Body of pancreas (tissue), 4 donors: Measurements from ENCODE around the gene AADACL4. TPM values are rescaled to one million over a fixed set of nuclear protein-coding genes. Genes with fewer than 3 reads are reported as not detected.
A peak's percentile ranks its signal among the peaks of the same experiment; 100 is the strongest.

Experiments used
- ATAC-seq: fragments of 150-250 bp; one replicate; pipeline ENCODE4 v1.9.1; 2016
- DNase-seq, 4 donors: peaks; one replicate each; pipeline ENCODE4 v3.0.0-alpha.2; 2019
- H3K27ac ChIP-seq, 4 donors: fragments of 200-600 bp; sonication (generic); 1 replicate in 3 of 4; 2 replicates in 1 of 4; pipeline versions ENCODE4 v1.5.1 to v1.6.1; 2016 to 2019; ENCODE audit warnings: mild to moderate bottlenecking in 1 of 4, mixed read lengths in 1 of 4, moderate library complexity in 1 of 4
- H3K27me3 ChIP-seq, 2 donors: fragments of 200-600 bp; sonication (generic); one replicate each; pipeline ENCODE4 v1.6.0; 2016; ENCODE audit warnings: mild to moderate bottlenecking in 1 of 2
- H3K36me3 ChIP-seq, 2 donors: fragments of 200-600 bp; sonication (generic); replicated peaks in 1 of 2; 2 replicates each; pipeline ENCODE4 v1.5.1; 2016; ENCODE audit warnings: low read depth in 2 of 2; ENCODE audit not compliant: insufficient read depth in 1 of 2
- H3K4me1 ChIP-seq: fragments of 200-600 bp; sonication (generic); one replicate; pipeline ENCODE4 v1.6.0; 2016
- H3K4me3 ChIP-seq, 2 donors: fragments of 200-600 bp; sonication (generic); 1 replicate in 1 of 2; 2 replicates in 1 of 2; pipeline ENCODE4 v1.5.1; 2016 to 2019
- H3K9me3 ChIP-seq, 3 donors: fragments of 200-600 bp; sonication (generic); 1 replicate in 2 of 3; 2 replicates in 1 of 3; pipeline ENCODE4 v1.5.1; 2016
- CTCF ChIP-seq, 7 experiments: fragments of 450-650 bp in 4 of 7; fragments of 200-600 bp in 3 of 7; sonication (generic) in 3 of 7; IDR thresholded peaks; one replicate each; pipeline ENCODE4 v1.5.1; 2016 to 2019; ENCODE audit warnings: antibody characterized with exemption in 7 of 7
- POLR2A ChIP-seq, 3 donors: fragments of 450-650 bp; IDR thresholded peaks; one replicate each; pipeline ENCODE4 v1.6.1; 2016; ENCODE audit warnings: antibody characterized with exemption in 3 of 3, mild to moderate bottlenecking in 2 of 3
- WGBS, 2 donors: methylation state at CpG; one replicate each; pipeline ENCODE4 v1.1.5; 2017; 5-methylcytosine and 5-hydroxymethylcytosine counted together
- intact Hi-C: fragments of 100-400 bp; cut with DNase I; formaldehyde crosslinking; loops from one replicate; pipeline ENCODE4 v1.15.1; 2023
- total RNA-seq, 2 donors: library from RNA; depleted of rRNA; stranded (reverse); fragments of >200 nt; gene quantifications; one replicate each; pipeline ENCODE4 v1.1.0, GENCODE V29; 2016

AADACL4 gene
- total RNA-seq, 2 donors from 2014 or later: not detected

GRCh38 chr1:12618965-12619791, 24.7 kb upstream of the AADACL4 start:
- Histone ChIP-seq H3K9me3 (no peaks in the 10 kb centered on the region), H3K36me3 (no peaks in the 10 kb centered on the region), H3K4me3 (peak overlapping the region in 1 of 2 donors; percentile 47), H3K27ac (peak overlapping the region; percentile 84 to 99 (median 95)), H3K4me1 (peaks cover 54% of the 10 kb centered on the region), H3K27me3 (no peaks in the 10 kb centered on the region)
- DNase-seq (peak; percentile 67 to 81 (median 76)), ATAC-seq (peak; percentile 21)
- intact Hi-C loops: no loop called here
- peak in 1 of 7 experiments; percentile 6 for TF ChIP-seq CTCF (IDR thresholded peaks at IDR 0.05)
- TF ChIP-seq POLR2A (IDR thresholded peaks at IDR 0.05): peak in 1 of 3 donors; percentile 23
- WGBS, 2 donors: 0 to 6% methylated on average over 13 to 30 of the region's 30 CpGs

GRCh38 chr1:12619792-12620487, 23.9 kb upstream of the AADACL4 start:
- 17% methylated on average over 22 to 23 of the region's 23 CpGs for WGBS, 2 donors
- Histone ChIP-seq H3K9me3 (no peaks in the 10 kb centered on the region), H3K36me3 (no peaks in the 10 kb centered on the region), H3K4me3 (no peak overlapping the region), H3K27ac (peak overlapping the region; percentile 84 to 99 (median 95)), H3K4me1 (peaks cover 46% of the 10 kb centered on the region), H3K27me3 (no peaks in the 10 kb centered on the region)
- ATAC-seq: peak; percentile 47
- intact Hi-C loops: no loop called here
- peak; percentile 89 to 92 (median 90) for DNase-seq
- TF ChIP-seq CTCF (IDR thresholded peaks at IDR 0.05) (peak; percentile 87 to 97 (median 94)), POLR2A (IDR thresholded peaks at IDR 0.05) (no peak)

- no peaks in the 10 kb centered on the region for H3K27me3 ChIP-seq
- H3K4me3 ChIP-seq: no peak overlapping the region
- no peak for TF ChIP-seq POLR2A (IDR thresholded peaks at IDR 0.05)
- TF ChIP-seq CTCF (IDR thresholded peaks at IDR 0.05): no peak
- ATAC-seq (no peak), DNase-seq (no peak)
- intact Hi-C loops: no loop called here
- H3K36me3 ChIP-seq: no peaks in the 10 kb centered on the region
- H3K9me3 ChIP-seq: no peaks in the 10 kb centered on the region
- H3K27ac ChIP-seq: no peak overlapping the region
- 40 to 50% methylated on average over 4 of the region's 4 CpGs for WGBS, 2 donors
- peaks cover 43% of the 10 kb centered on the region for H3K4me1 ChIP-seq
Observed at GRCh38 chr1:12620488-12620865, 23.4 kb upstream of the AADACL4 start.

GRCh38 chr1:12620931-12621330, 23.0 kb upstream of the AADACL4 start:
- DNase-seq: no peak
- 94 to 98% methylated on average over 8 of the region's 8 CpGs for WGBS, 2 donors
- Histone ChIP-seq H3K27ac (no peak overlapping the region), H3K4me1 (peaks cover 43% of the 10 kb centered on the region), H3K9me3 (no peaks in the 10 kb centered on the region), H3K36me3 (no peaks in the 10 kb centered on the region), H3K27me3 (no peaks in the 10 kb centered on the region), H3K4me3 (no peak overlapping the region)
- intact Hi-C loops: no loop called here
- TF ChIP-seq CTCF (IDR thresholded peaks at IDR 0.05) (no peak), POLR2A (IDR thresholded peaks at IDR 0.05) (no peak)
- no peak for ATAC-seq
